GM12872 (cell line): ENCODE data around the gene THSD4.

Experiments used
- TF ChIP-seq, protein P1 (sequence below): IDR thresholded peaks from 3 replicates; pipeline ENCODE4 v1.5.1; 2011; ENCODE audit warnings: low read depth, mild to moderate bottlenecking, low read length, moderate library complexity; ENCODE audit not compliant: insufficient read depth

THSD4 gene

DNA sequence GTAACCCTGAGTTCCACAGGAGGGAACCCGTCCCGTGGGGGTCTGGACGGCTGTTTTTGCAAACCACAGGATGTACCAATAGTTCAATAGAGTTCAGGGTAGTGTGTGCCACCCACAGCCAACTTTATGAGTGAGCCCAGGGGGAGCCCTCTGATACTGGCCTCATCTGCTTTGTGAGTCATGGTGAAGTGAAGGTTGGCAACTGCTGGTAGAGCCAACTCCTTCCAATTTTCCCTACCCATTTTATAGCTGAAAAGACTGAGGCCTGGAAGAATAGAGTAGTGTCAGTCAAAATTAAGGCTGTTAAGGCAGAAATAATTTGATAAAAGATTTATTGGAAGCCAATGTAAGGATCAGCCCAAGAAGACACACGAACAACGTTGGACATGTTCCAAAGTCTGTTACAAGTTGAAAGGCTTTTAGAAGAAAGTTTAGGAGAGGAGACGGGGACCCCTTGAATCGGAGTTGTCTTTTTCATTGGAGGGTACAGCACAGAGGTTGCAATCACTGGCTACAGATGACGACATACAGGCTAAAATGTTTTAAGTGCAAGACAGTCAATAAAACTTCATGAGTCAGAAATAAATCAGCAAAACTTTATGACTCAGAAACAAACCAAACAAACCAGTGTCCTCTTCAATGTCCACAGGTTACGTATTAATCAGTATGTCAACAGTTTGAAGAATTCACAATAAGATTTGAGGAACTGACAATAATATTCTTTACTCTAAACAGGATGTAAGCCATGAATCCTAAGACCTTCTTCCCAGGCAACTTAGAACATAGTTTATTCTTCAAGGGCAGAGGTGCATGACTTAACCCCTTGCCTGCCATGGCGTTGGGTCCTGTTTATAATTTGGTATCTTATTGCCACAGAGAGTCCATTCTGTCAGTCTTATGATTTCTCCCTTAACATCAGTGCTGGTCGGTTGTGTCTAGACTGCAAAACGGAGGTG lies 632.1 kb downstream of the THSD4 start:
- TF ChIP-seq, protein P1, sequence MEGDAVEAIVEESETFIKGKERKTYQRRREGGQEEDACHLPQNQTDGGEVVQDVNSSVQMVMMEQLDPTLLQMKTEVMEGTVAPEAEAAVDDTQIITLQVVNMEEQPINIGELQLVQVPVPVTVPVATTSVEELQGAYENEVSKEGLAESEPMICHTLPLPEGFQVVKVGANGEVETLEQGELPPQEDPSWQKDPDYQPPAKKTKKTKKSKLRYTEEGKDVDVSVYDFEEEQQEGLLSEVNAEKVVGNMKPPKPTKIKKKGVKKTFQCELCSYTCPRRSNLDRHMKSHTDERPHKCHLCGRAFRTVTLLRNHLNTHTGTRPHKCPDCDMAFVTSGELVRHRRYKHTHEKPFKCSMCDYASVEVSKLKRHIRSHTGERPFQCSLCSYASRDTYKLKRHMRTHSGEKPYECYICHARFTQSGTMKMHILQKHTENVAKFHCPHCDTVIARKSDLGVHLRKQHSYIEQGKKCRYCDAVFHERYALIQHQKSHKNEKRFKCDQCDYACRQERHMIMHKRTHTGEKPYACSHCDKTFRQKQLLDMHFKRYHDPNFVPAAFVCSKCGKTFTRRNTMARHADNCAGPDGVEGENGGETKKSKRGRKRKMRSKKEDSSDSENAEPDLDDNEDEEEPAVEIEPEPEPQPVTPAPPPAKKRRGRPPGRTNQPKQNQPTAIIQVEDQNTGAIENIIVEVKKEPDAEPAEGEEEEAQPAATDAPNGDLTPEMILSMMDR, result no peak

GRCh38 chr15:71748293-71748718 lies 633.0 kb downstream of the THSD4 start:
- TF ChIP-seq, protein P1, result no peak

DNA sequence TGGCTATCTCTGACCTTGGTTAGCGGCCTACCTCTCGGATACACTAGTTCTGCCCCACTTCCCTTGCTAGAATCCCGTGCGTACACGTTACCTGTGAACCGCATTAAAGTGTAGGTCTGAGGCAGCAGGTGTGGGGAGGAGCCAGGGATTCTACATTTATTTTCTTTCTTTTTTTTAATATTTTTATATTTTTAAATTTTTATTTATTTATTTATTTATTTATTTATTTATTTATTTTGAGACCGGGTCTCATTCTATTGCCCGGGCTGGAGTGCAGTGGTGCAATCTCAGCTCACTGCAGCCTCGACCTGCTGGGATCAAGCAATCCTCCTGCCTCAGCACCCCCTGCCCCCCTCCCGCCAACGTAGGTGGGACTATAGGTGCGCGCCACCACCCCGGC lies 634.2 kb downstream of the THSD4 start:
- TF ChIP-seq, protein P1, result no peak

- TF ChIP-seq, protein P1, result no peak
Measured at GRCh38 chr15:71752128-71752527, 636.9 kb downstream of the THSD4 start.

- TF ChIP-seq, protein P1, result peak; percentile 52
Measured at GRCh38 chr15:71752604-71753289, 637.5 kb downstream of the THSD4 start.

DNA sequence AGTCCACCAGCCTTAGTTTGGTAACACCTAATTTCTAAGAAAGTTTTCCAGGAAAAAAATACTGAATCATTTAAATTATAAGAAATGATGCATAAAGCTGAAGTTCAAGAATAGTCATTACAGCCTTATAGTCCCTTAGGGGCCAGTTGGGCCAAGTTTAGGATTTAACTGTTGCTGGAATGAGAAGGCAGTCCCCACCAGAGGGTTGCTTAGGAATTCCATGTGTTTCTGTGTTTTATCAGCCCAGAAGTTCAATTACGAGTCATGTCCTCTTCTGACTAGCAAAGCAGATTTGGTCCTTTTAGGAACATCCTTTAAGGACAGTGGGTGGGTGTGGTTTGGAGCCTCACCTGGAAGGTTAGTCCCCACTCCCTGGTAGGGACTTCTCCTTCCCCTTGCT lies 638.1 kb downstream of the THSD4 start:
- TF ChIP-seq, protein P1, result no peak

GRCh38 chr15:71754660-71755059 lies 639.4 kb downstream of the THSD4 start:
- TF ChIP-seq, protein P1, result no peak
